Prostate gland (tissue), 2 donors: ENCODE measurements around the gene BTBD1.

Experiments
- POLR2A ChIP-seq: fragments of 450-650 bp; IDR thresholded peaks from one replicate; pipeline ENCODE4 v1.6.1; 2016; ENCODE audit warnings: antibody characterized with exemption, mild to moderate bottlenecking
- TF ChIP-seq, protein P1 (sequence below), 4 experiments: fragments of 200-600 bp in 2 of 4; fragments of 450-650 bp in 2 of 4; sonication (generic) in 2 of 4; IDR thresholded peaks; 1 replicate in 3 of 4; 2 replicates in 1 of 4; pipeline ENCODE4 v1.5.1; 2016 to 2019; ENCODE audit warnings: antibody characterized with exemption in 4 of 4, mild to moderate bottlenecking in 2 of 4, moderate library complexity in 2 of 4

DNA sequence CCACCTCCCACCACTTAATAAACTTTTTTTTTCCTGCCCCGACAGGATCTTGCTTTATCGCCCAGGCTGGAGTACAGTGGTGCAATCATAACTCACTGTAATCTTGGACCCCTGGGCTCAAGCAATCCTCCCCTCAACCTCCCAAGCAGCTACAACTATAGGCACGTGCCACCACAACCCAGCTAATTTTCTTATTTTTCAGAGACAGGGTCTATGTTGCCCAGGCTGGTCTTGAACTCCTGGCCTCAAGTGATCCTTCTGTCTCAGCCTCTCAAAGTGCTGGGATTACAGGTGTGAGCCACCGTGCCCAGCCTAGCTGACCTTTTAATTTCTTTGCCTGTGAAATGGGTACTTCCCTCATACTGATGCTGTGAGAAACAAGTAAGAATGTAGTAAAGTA lies 51.7 kb downstream of the BTBD1 start:
- no peak for TF ChIP-seq POLR2A
- TF ChIP-seq, protein P1, sequence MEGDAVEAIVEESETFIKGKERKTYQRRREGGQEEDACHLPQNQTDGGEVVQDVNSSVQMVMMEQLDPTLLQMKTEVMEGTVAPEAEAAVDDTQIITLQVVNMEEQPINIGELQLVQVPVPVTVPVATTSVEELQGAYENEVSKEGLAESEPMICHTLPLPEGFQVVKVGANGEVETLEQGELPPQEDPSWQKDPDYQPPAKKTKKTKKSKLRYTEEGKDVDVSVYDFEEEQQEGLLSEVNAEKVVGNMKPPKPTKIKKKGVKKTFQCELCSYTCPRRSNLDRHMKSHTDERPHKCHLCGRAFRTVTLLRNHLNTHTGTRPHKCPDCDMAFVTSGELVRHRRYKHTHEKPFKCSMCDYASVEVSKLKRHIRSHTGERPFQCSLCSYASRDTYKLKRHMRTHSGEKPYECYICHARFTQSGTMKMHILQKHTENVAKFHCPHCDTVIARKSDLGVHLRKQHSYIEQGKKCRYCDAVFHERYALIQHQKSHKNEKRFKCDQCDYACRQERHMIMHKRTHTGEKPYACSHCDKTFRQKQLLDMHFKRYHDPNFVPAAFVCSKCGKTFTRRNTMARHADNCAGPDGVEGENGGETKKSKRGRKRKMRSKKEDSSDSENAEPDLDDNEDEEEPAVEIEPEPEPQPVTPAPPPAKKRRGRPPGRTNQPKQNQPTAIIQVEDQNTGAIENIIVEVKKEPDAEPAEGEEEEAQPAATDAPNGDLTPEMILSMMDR (IDR thresholded peaks at IDR 0.05): no peak
